ENCODE measurements around the gene MPPED2. TPM values are rescaled to one million over a fixed set of nuclear protein-coding genes. Genes with fewer than 3 reads are reported as not detected.

The MPPED2 gene
- total RNA-seq, 2 donors from 2014 or later = 1.6 to 3.1 TPM

DNA sequence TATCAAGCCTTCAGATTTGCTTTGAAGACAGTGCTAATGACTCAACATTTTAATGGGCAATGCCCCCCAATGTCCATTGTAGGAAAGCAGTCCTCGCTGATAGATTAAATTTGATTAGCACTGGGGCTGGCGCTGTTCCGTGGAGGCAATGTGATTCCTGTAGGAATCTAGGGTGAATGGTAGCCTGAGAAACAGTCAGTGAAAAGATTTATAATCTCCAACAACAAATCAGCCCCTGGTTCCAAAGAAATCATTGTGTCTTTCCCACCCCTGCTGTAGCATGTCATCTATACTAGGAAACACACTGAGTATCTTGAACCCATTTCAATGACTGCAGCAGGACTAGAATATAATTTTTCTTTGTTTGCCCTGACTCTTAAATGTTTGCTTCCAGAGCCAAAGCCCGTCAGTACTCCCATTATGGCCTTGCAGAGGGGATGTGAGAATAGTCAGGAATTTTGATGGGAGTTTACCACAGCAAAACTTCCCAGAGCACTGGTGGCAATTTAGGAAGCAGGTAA is 36.1 kb downstream of the MPPED2 start:
- intact Hi-C loops (cut with DNase I) = no loop called here
- H3K9me3 ChIP-seq = no peaks in the 10 kb centered on the region
- no peak for ATAC-seq
- 65% methylated on average over 4 of the region's 4 CpGs for WGBS, 2 donors
- H3K4me3 ChIP-seq = no peak overlapping the region
- no peaks in the 10 kb centered on the region for H3K27me3 ChIP-seq
- no peaks in the 10 kb centered on the region for H3K36me3 ChIP-seq (replicated peaks in 1 of 2; ENCODE audit: insufficient read depth in 1 of 2, low read depth in 2 of 2)
- no peak for DNase-seq
- no peak for TF ChIP-seq POLR2A (IDR thresholded peaks at IDR 0.05)
- TF ChIP-seq, protein P1, sequence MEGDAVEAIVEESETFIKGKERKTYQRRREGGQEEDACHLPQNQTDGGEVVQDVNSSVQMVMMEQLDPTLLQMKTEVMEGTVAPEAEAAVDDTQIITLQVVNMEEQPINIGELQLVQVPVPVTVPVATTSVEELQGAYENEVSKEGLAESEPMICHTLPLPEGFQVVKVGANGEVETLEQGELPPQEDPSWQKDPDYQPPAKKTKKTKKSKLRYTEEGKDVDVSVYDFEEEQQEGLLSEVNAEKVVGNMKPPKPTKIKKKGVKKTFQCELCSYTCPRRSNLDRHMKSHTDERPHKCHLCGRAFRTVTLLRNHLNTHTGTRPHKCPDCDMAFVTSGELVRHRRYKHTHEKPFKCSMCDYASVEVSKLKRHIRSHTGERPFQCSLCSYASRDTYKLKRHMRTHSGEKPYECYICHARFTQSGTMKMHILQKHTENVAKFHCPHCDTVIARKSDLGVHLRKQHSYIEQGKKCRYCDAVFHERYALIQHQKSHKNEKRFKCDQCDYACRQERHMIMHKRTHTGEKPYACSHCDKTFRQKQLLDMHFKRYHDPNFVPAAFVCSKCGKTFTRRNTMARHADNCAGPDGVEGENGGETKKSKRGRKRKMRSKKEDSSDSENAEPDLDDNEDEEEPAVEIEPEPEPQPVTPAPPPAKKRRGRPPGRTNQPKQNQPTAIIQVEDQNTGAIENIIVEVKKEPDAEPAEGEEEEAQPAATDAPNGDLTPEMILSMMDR (IDR thresholded peaks at IDR 0.05) = no peak
- H3K4me1 ChIP-seq = peaks cover 6% of the 10 kb centered on the region
- H3K27ac ChIP-seq = peak overlapping the region in 1 of 4 donors; percentile 23

DNA sequence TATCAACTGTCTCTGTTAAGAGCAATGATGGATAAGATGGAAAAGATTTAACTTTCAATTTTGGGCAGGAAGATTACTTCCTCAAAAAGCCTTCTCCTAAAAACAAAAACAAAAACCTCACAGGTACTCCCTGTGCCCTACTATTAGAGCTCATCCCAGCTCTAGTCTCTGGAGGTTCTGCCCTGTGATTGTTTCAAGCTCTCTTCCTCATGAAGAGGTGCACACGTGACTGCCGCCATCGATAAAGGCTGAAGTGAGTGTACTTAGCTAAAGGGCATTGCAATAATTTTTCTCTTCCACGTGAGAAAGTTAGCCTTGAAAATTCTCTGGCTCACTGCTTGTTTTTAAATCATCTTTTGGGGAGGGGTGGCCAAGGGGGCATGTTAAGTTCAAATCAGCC is 36.6 kb downstream of the MPPED2 start:
- H3K36me3 ChIP-seq (replicated peaks in 1 of 2; ENCODE audit: insufficient read depth in 1 of 2, low read depth in 2 of 2) = no peaks in the 10 kb centered on the region
- no peak overlapping the region for H3K4me3 ChIP-seq
- peaks cover 6% of the 10 kb centered on the region for H3K4me1 ChIP-seq
- intact Hi-C loops (cut with DNase I) = no loop called here
- H3K9me3 ChIP-seq = no peaks in the 10 kb centered on the region
- ATAC-seq (peak; percentile 50), DNase-seq (peak in 1 of 4 donors; percentile 10)
- no peaks in the 10 kb centered on the region for H3K27me3 ChIP-seq
- TF ChIP-seq, protein P1 (IDR thresholded peaks at IDR 0.05) = no peak
- no peak for TF ChIP-seq POLR2A (IDR thresholded peaks at IDR 0.05)
- 32 to 38% methylated on average over 4 of the region's 4 CpGs for WGBS, 2 donors
- H3K27ac ChIP-seq = peak overlapping the region in 1 of 4 donors; percentile 23

DNA sequence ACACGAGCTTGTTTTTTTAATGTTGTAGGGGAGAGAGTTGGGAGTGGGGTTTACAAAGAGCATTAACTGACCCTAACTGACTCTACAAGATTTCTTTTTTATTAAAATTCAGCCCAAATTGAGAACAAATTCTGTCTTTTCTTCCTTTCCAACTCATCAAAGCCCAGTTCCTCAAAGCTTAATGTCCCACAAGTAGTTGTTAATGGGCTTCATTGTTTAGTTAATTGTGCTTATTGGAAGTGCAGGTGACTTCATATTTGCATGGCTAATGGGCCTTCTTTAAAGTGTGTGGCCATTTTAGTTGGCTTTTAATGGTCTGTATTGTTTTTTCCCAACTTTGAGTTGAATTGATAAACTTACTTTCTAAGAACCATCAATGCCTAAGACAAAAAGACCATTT is 39.8 kb downstream of the MPPED2 start:
- peaks cover 6% of the 10 kb centered on the region for H3K4me1 ChIP-seq
- H3K36me3 ChIP-seq (replicated peaks in 1 of 2; ENCODE audit: insufficient read depth in 1 of 2, low read depth in 2 of 2) = no peaks in the 10 kb centered on the region
- H3K4me3 ChIP-seq = no peak overlapping the region
- 22 to 28% methylated on average over 1 of the region's 1 CpG for WGBS, 2 donors
- intact Hi-C loops (cut with DNase I) = no loop called here
- no peaks in the 10 kb centered on the region for H3K27me3 ChIP-seq
- no peak for TF ChIP-seq POLR2A (IDR thresholded peaks at IDR 0.05)
- TF ChIP-seq, protein P1 (IDR thresholded peaks at IDR 0.05) = no peak
- DNase-seq (no peak), ATAC-seq (no peak)
- H3K9me3 ChIP-seq = no peaks in the 10 kb centered on the region
- H3K27ac ChIP-seq = no peak overlapping the region

DNA sequence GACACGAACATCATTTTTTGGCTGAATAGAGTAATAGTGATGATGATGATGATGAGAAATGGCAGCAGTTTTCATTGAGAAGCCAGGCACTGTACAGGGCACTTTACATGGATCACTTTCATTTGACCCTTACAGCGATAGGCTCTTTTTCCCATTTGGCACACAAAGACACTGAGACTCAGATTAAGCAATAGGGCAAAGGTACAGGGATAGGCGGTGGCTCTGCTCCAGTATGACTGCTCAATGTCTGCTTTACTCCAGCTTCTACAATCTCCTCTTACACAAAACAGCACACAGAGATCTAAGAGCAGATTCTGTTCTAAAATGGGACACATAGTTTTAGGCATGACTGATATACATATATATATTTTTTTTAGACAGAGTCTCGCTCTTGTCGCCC is 40.6 kb downstream of the MPPED2 start:
- TF ChIP-seq POLR2A (IDR thresholded peaks at IDR 0.05) = no peak
- TF ChIP-seq, protein P1 (IDR thresholded peaks at IDR 0.05) = no peak
- Histone ChIP-seq H3K4me3 (no peak overlapping the region), H3K27me3 (no peaks in the 10 kb centered on the region), H3K27ac (no peak overlapping the region), H3K4me1 (peaks cover 6% of the 10 kb centered on the region), H3K36me3 (replicated peaks in 1 of 2; ENCODE audit: insufficient read depth in 1 of 2, low read depth in 2 of 2) (no peaks in the 10 kb centered on the region), H3K9me3 (no peaks in the 10 kb centered on the region)
- no peak for ATAC-seq
- intact Hi-C loops (cut with DNase I) = no loop called here
- 87 to 89% methylated on average over 5 of the region's 5 CpGs for WGBS, 2 donors
- no peak for DNase-seq

DNA sequence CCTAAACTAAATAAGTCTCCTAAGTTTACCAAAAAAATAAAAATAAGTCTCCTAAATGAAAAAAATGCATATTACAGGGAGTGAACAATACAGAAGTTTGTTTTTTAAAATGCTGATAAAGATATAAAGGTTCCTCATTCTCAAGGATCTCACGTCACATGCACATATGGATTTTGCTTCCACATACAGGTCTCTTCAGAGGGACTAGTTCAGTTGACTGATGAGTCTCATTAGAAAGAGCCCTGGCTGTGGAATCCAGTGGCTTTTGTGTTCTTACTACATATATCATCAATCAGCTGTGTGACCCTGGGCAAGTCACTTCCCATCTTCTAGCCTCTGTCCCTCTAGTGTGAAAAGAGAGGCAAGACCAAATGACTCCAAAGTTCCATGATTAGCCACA is 43.1 kb downstream of the MPPED2 start:
- Histone ChIP-seq H3K9me3 (no peaks in the 10 kb centered on the region), H3K4me3 (no peak overlapping the region), H3K4me1 (no peaks in the 10 kb centered on the region), H3K27me3 (no peaks in the 10 kb centered on the region), H3K36me3 (replicated peaks in 1 of 2; ENCODE audit: insufficient read depth in 1 of 2, low read depth in 2 of 2) (no peaks in the 10 kb centered on the region), H3K27ac (no peak overlapping the region)
- intact Hi-C loops (cut with DNase I) = no loop called here
- DNase-seq (no peak), ATAC-seq (no peak)
- WGBS, 2 donors = 81 to 85% methylated on average over 1 of the region's 1 CpG
- TF ChIP-seq, protein P1 (IDR thresholded peaks at IDR 0.05) = no peak
- no peak for TF ChIP-seq POLR2A (IDR thresholded peaks at IDR 0.05)
